OCI-LY7 (cell line): ENCODE measurements around the gene ABI3. TPM values are rescaled to one million over a fixed set of nuclear protein-coding genes. Genes with fewer than 3 reads are reported as not detected.
"Not testable (repeated sequence)": the region's sequence is repeated elsewhere in the genome, so short reads cannot be mapped to it uniquely, and the experiment has no call there.

Experiments used
- BruUV-seq: library from RNA; stranded (reverse); fragments of 400-500 nt; replicated peaks from 2 replicates; lab custom pipeline; 2021; lab: Mats Ljungman, UMichigan
- CTCF ChIA-PET: fragments of 300-600 bp; sonication (Branson Sonifier 250); formaldehyde crosslinking; loops from one replicate; lab custom pipeline; 2022; ENCODE audit warnings: antibody characterized with exemption; ENCODE audit not compliant: unreplicated experiment; lab: Charles Lee
- POLR2A ChIA-PET: fragments of 300-600 bp; sonication (Branson Sonifier 250); formaldehyde crosslinking; loops from one replicate; lab custom pipeline; 2022; ENCODE audit warnings: antibody characterized with exemption; lab: Charles Lee
- DNase-seq: peaks from one replicate; pipeline ENCODE4 v3.0.0-alpha.2; 2015; ENCODE audit warnings: low spot score
- H2AFZ ChIP-seq: fragments of 200-600 bp; sonication (generic), shearing (Covaris generic); 2 replicates; pipeline ENCODE4 v1.6.1; 2014; ENCODE audit warnings: mild to moderate bottlenecking, antibody characterized with exemption, low read length, moderate library complexity
- H3K27ac ChIP-seq: fragments of 200-600 bp; sonication (generic); 2 replicates; pipeline ENCODE4 v1.5.1; 2014; ENCODE audit warnings: mixed run types, low read depth, mild to moderate bottlenecking, moderate library complexity, low read length, inconsistent platforms; ENCODE audit not compliant: poor library complexity, severe bottlenecking
- H3K36me3 ChIP-seq: fragments of 200-600 bp; sonication (generic); 2 replicates; pipeline ENCODE4 v1.6.1; 2014; ENCODE audit warnings: mild to moderate bottlenecking, antibody characterized with exemption, low read length, moderate library complexity, mixed read lengths; ENCODE audit not compliant: insufficient read depth
- H3K4me1 ChIP-seq: fragments of 200-600 bp; sonication (generic); 2 replicates; pipeline ENCODE4 v1.5.1; 2014; ENCODE audit warnings: mild to moderate bottlenecking, low read length; ENCODE audit not compliant: insufficient read depth, poor library complexity, severe bottlenecking
- H3K4me2 ChIP-seq: fragments of 200-600 bp; sonication (generic); 2 replicates; pipeline ENCODE4 v1.6.1; 2014; ENCODE audit warnings: mild to moderate bottlenecking, low read length
- H3K4me3 ChIP-seq: fragments of 200-600 bp; sonication (generic); 2 replicates; pipeline ENCODE4 v1.5.1; 2014; ENCODE audit warnings: mild to moderate bottlenecking, low read depth, low read length; ENCODE audit not compliant: poor library complexity, severe bottlenecking
- H3K79me2 ChIP-seq: fragments of 200-600 bp; sonication (generic); 2 replicates; pipeline ENCODE4 v1.6.1; 2016; ENCODE audit warnings: low read depth, mild to moderate bottlenecking, low read length, moderate library complexity, mixed read lengths; ENCODE audit not compliant: insufficient read depth
- H3K9me2 ChIP-seq: fragments of 200-600 bp; sonication (generic); 2 replicates; pipeline ENCODE4 v1.6.1; 2016; ENCODE audit warnings: mild to moderate bottlenecking, low read length, mixed read lengths; ENCODE audit not compliant: insufficient read depth
- H3K9me3 ChIP-seq: fragments of 200-600 bp; sonication (generic); 2 replicates; pipeline ENCODE4 v1.6.1; 2014; ENCODE audit warnings: mild to moderate bottlenecking, mixed run types, low read length, mixed read lengths
- H4K20me1 ChIP-seq: fragments of 200-600 bp; sonication (generic); 2 replicates; pipeline ENCODE4 v1.6.1; 2014; ENCODE audit warnings: mild to moderate bottlenecking, antibody characterized with exemption, low read length, moderate library complexity, mixed read lengths; ENCODE audit not compliant: insufficient read depth
- EZH2phosphoT487 ChIP-seq: fragments of 200-600 bp; sonication (generic); IDR thresholded peaks from 2 replicates; pipeline ENCODE4 v1.6.1; 2018; ENCODE audit warnings: low read depth, borderline replicate concordance, mild to moderate bottlenecking, mixed run types, antibody characterized with exemption, low read length, moderate library complexity, mixed read lengths
- intact Hi-C: fragments of 100-400 bp; cut with micrococcal nuclease; formaldehyde crosslinking; loops from one replicate; pipeline ENCODE4 v1.10.0; 2022; ENCODE audit not compliant: unreplicated experiment
- total RNA-seq, 2 experiments: library from RNA; depleted of rRNA in 1 of 2; stranded (reverse); fragments of >200 nt in 1 of 2; shearing (Covaris generic) in 1 of 2; gene quantifications; 2 replicates each; pipeline ENCODE4 v1.2.3, GENCODE V29; 2014 to 2022
- TF ChIP-seq, protein P1 (sequence below): fragments of 200-600 bp; sonication (generic); conservative IDR thresholded peaks from 2 replicates; pipeline ENCODE4 v1.5.1; 2014; ENCODE audit warnings: mild to moderate bottlenecking, antibody characterized with exemption, low read length, moderate library complexity, mixed read lengths

Gene ABI3
- total RNA-seq, 2 experiments from 2014 or later = 24.0 to 29.5 TPM

DNA sequence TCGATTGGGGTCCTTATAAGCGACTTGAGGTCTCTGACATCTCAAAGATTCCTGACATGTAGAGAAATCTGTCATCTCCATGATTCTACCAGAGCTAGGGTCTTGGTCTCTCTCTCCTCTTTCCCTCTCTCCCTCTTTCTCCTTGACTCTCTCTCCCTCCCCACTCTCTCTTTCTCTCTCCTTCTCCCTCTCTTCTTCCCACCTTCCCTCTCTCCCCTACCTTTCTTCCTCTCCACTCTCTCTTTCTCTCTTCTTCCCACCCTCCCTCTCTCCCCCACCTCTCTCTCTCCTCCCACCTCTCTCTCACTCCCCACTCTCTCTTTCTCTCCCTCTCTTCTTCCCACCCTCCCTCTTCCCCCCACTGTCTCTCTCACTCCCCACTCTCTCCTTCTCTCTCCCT is 45.4 kb upstream of the ABI3 start:
- DNase-seq = no peak
- Histone ChIP-seq H3K4me2 (no peak overlapping the region), H3K9me2 (no peaks in the 10 kb centered on the region), H2AFZ (no peak overlapping the region), H3K4me3 (no peak overlapping the region), H3K36me3 (no peaks in the 10 kb centered on the region), H3K9me3 (no peaks in the 10 kb centered on the region), H3K27ac (no peak overlapping the region), H3K4me1 (no peaks in the 10 kb centered on the region), H4K20me1 (no peaks in the 10 kb centered on the region), H3K79me2 (no peaks in the 10 kb centered on the region)
- intact Hi-C loops = no loop called here
- POLR2A ChIA-PET = no interaction called here
- TF ChIP-seq, protein P1, sequence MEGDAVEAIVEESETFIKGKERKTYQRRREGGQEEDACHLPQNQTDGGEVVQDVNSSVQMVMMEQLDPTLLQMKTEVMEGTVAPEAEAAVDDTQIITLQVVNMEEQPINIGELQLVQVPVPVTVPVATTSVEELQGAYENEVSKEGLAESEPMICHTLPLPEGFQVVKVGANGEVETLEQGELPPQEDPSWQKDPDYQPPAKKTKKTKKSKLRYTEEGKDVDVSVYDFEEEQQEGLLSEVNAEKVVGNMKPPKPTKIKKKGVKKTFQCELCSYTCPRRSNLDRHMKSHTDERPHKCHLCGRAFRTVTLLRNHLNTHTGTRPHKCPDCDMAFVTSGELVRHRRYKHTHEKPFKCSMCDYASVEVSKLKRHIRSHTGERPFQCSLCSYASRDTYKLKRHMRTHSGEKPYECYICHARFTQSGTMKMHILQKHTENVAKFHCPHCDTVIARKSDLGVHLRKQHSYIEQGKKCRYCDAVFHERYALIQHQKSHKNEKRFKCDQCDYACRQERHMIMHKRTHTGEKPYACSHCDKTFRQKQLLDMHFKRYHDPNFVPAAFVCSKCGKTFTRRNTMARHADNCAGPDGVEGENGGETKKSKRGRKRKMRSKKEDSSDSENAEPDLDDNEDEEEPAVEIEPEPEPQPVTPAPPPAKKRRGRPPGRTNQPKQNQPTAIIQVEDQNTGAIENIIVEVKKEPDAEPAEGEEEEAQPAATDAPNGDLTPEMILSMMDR = no peak
- TF ChIP-seq EZH2phosphoT487 = no peak
- no TSS peak for BruUV-seq
- CTCF ChIA-PET = no interaction called here

DNA sequence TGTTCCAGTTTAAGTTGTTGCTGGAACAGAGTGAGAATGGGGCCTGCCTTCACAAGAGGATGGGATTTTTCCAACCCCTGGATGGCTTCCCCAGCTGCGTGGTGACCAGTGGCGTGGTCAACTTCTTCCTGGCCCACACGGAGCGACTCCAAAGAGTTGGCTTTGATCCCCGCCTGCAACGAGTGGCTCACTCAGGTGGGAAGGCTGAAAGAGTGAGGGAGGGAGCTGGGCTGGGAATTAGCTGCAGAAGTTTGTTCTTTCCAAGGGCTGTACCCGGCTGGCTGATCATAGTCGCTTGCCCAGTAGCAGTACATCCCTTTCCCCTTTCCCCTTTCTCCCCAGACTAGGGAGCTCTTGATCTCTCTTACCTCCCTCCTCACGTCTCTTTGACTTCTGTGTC is 41.8 kb upstream of the ABI3 start:
- no peaks in the 10 kb centered on the region for H3K9me3 ChIP-seq
- no peaks in the 10 kb centered on the region for H3K79me2 ChIP-seq
- no peak for DNase-seq
- H3K36me3 ChIP-seq = no peaks in the 10 kb centered on the region
- H3K4me3 ChIP-seq = no peak overlapping the region
- no peak overlapping the region for H3K27ac ChIP-seq
- TF ChIP-seq, protein P1 = no peak
- TF ChIP-seq EZH2phosphoT487 = no peak
- H3K9me2 ChIP-seq = no peaks in the 10 kb centered on the region
- intact Hi-C loops = no loop called here
- H2AFZ ChIP-seq = no peak overlapping the region
- ChIA-PET CTCF (no interaction called here), POLR2A (no interaction called here)
- H3K4me1 ChIP-seq = no peaks in the 10 kb centered on the region
- no peaks in the 10 kb centered on the region for H4K20me1 ChIP-seq
- H3K4me2 ChIP-seq = no peak overlapping the region
- BruUV-seq = no TSS peak

DNA sequence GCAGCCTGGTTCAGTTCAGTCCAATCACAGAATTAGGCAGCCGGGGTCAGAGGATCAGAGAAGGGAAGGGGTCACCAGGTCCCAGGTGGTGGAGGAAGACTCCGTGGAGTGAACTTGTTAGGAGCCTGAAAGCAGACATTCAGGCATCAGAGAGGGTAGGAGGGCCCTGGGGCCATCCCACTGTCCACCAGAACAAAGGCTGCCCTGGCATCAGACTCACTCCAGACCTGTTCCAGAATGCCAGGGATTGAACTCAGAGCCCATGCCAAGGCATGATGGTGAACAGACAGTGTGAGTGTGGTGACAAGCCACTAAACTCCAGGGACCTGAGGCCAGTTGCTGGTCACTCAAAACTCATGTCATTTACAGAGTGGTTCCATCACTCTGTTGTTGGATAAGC is 40.3 kb upstream of the ABI3 start:
- H3K4me3 ChIP-seq = no peak overlapping the region
- H4K20me1 ChIP-seq = no peaks in the 10 kb centered on the region
- no peak for TF ChIP-seq EZH2phosphoT487
- TF ChIP-seq, protein P1 = no peak
- H3K27ac ChIP-seq = no peak overlapping the region
- intact Hi-C loops = no loop called here
- no peak for DNase-seq
- H3K9me3 ChIP-seq = no peaks in the 10 kb centered on the region
- ChIA-PET CTCF (no interaction called here), POLR2A (no interaction called here)
- no peaks in the 10 kb centered on the region for H3K79me2 ChIP-seq
- no peaks in the 10 kb centered on the region for H3K4me1 ChIP-seq
- no peak overlapping the region for H2AFZ ChIP-seq
- H3K9me2 ChIP-seq = no peaks in the 10 kb centered on the region
- BruUV-seq = no TSS peak
- no peak overlapping the region for H3K4me2 ChIP-seq
- H3K36me3 ChIP-seq = no peaks in the 10 kb centered on the region

DNA sequence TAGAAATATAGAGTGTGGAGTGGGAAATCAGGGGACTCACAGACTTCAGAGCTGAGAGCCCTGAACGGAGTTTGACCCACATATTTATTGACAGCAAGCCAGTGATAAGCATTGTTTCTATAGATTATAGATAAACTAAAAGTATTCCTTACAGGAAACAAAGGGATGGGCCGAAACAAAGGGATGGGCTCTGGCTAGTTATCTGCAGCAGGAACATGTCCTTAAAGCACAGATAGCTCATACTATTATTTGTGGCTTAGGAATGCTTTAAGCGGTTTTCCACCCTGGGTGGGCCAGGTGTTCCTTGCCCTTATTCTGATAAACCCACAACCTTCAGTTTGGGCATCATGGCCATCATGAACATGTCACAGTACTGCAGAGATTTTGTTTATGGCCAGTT is 39.8 kb upstream of the ABI3 start:
- H3K9me3 ChIP-seq, H3K4me2 ChIP-seq, BruUV-seq, intact Hi-C loops, H2AFZ ChIP-seq, H3K79me2 ChIP-seq, H3K36me3 ChIP-seq, CTCF ChIA-PET, H3K4me3 ChIP-seq, H4K20me1 ChIP-seq, H3K9me2 ChIP-seq, H3K4me1 ChIP-seq, H3K27ac ChIP-seq, DNase-seq: not testable (repeated sequence)
- POLR2A ChIA-PET = interaction anchor here (0.6 kb wide), 1 partner anchor 382 kb away, joined by 3 read pairs; no protein-coding TSS in a partner anchor
